H9 (cell line): ENCODE measurements around the gene PCDHGA8. TPM values are rescaled to one million over a fixed set of nuclear protein-coding genes. Genes with fewer than 3 reads are reported as not detected.

Experiments
- DNase-seq: peaks from one replicate; pipeline ENCODE4 v3.0.0-alpha.2; 2017
- H2AFZ ChIP-seq: one replicate; pipeline ENCODE4 v1.6.1; 2013; ENCODE audit warnings: mild to moderate bottlenecking, low read length, control low read depth, moderate library complexity
- H2AK5ac ChIP-seq: 2 replicates; pipeline ENCODE4 v1.6.1; 2013; ENCODE audit warnings: low read length, control low read depth, mixed read lengths; ENCODE audit not compliant: insufficient read length
- H2BK120ac ChIP-seq: one replicate; pipeline ENCODE4 v1.6.1; 2013; ENCODE audit warnings: low read depth, mild to moderate bottlenecking, low read length, control low read depth, inconsistent platforms; ENCODE audit not compliant: poor library complexity, severe bottlenecking
- H2BK12ac ChIP-seq: 2 replicates; pipeline ENCODE4 v1.6.1; 2013; ENCODE audit warnings: low read length, control low read depth, mixed read lengths, low read depth; ENCODE audit not compliant: insufficient read length
- H2BK15ac ChIP-seq: 2 replicates; pipeline ENCODE4 v1.6.1; 2013; ENCODE audit warnings: low read depth, low read length, control low read depth
- H2BK20ac ChIP-seq: one replicate; pipeline ENCODE4 v1.6.1; 2013; ENCODE audit warnings: low read depth, mild to moderate bottlenecking, low read length, control low read depth, inconsistent platforms; ENCODE audit not compliant: poor library complexity, severe bottlenecking
- H2BK5ac ChIP-seq: 2 replicates; pipeline ENCODE4 v1.6.1; 2013; ENCODE audit warnings: low read length, control low read depth, mixed read lengths; ENCODE audit not compliant: insufficient read length
- H3K14ac ChIP-seq: 2 replicates; pipeline ENCODE4 v1.6.1; 2013; ENCODE audit warnings: low read length, control low read depth; ENCODE audit not compliant: insufficient read depth
- H3K18ac ChIP-seq: 2 replicates; pipeline ENCODE4 v1.6.1; 2013; ENCODE audit warnings: low read depth, mild to moderate bottlenecking, mixed read lengths, low read length, control low read depth; ENCODE audit not compliant: insufficient read length
- H3K23ac ChIP-seq: 2 replicates; pipeline ENCODE4 v1.6.1; 2013; ENCODE audit warnings: low read length, control low read depth, mixed read lengths, low read depth; ENCODE audit not compliant: insufficient read length
- H3K23me2 ChIP-seq: 2 replicates; pipeline ENCODE4 v1.6.1; 2013; ENCODE audit warnings: low read depth, mild to moderate bottlenecking, mixed read lengths, low read length, control low read depth; ENCODE audit not compliant: insufficient read length, poor library complexity, severe bottlenecking
- H3K27ac ChIP-seq: 2 replicates; pipeline ENCODE4 v1.5.1; 2013; ENCODE audit warnings: low read length, control low read depth, mixed read lengths, low read depth; ENCODE audit not compliant: insufficient read length
- H3K27me3 ChIP-seq: 2 replicates; pipeline ENCODE4 v1.6.1; 2013; ENCODE audit warnings: low read length, control low read depth, inconsistent platforms; ENCODE audit not compliant: insufficient read depth
- H3K4ac ChIP-seq: 2 replicates; pipeline ENCODE4 v1.6.1; 2013; ENCODE audit warnings: low read depth, mild to moderate bottlenecking, control low read depth, inconsistent platforms, low read length, moderate library complexity
- H3K4me1 ChIP-seq: 2 replicates; pipeline ENCODE4 v1.6.1; 2013; ENCODE audit warnings: low read length, control low read depth, inconsistent platforms; ENCODE audit not compliant: insufficient read depth
- H3K4me2 ChIP-seq: 2 replicates; pipeline ENCODE4 v1.6.1; 2013; ENCODE audit warnings: low read length, control low read depth, mixed read lengths; ENCODE audit not compliant: insufficient read length, insufficient read depth
- H3K56ac ChIP-seq: 2 replicates; pipeline ENCODE4 v1.6.1; 2013; ENCODE audit warnings: low read depth, mild to moderate bottlenecking, mixed read lengths, low read length, control low read depth; ENCODE audit not compliant: insufficient read length
- H3K79me1 ChIP-seq: 2 replicates; pipeline ENCODE4 v1.6.1; 2013; ENCODE audit warnings: low read depth, mild to moderate bottlenecking, moderate library complexity, low read length, control low read depth, inconsistent platforms; ENCODE audit not compliant: insufficient read depth, poor library complexity, severe bottlenecking
- H3K79me2 ChIP-seq: 2 replicates; pipeline ENCODE4 v1.6.1; 2013; ENCODE audit warnings: low read length, control low read depth, inconsistent platforms; ENCODE audit not compliant: insufficient read depth
- H3K9ac ChIP-seq: 2 replicates; pipeline ENCODE4 v1.6.1; 2013; ENCODE audit warnings: low read length, control low read depth, mixed read lengths; ENCODE audit not compliant: insufficient read length; ENCODE audit errors: extremely low read depth
- H3K9me3 ChIP-seq: one replicate; pipeline ENCODE4 v1.6.1; 2013; ENCODE audit warnings: low read depth, low read length, inconsistent platforms; ENCODE audit not compliant: control insufficient read depth
- H3T11ph ChIP-seq: one replicate; pipeline ENCODE4 v1.6.1; 2013; ENCODE audit warnings: mild to moderate bottlenecking, low read length, control low read depth, inconsistent platforms
- H4K20me1 ChIP-seq: one replicate; pipeline ENCODE4 v1.6.1; 2013; ENCODE audit not compliant: control insufficient read depth, insufficient read length, insufficient read depth
- H4K5ac ChIP-seq: 2 replicates; pipeline ENCODE4 v1.6.1; 2013; ENCODE audit warnings: low read depth, mild to moderate bottlenecking, mixed read lengths, low read length, control low read depth; ENCODE audit not compliant: insufficient read length
- H4K8ac ChIP-seq: replicated peaks from 2 replicates; pipeline ENCODE4 v1.6.1; 2013; ENCODE audit warnings: low read length, control low read depth, mixed read lengths, low read depth; ENCODE audit not compliant: insufficient read length
- H4K91ac ChIP-seq: 2 replicates; pipeline ENCODE4 v1.6.1; 2013; ENCODE audit warnings: low read depth, mild to moderate bottlenecking, moderate library complexity, mixed read lengths, low read length, control low read depth; ENCODE audit not compliant: insufficient read length
- H3K27ac Mint-ChIP-seq, 3 experiments: 2 replicates in 2 of 3; 3 replicates in 1 of 3; pipeline ENCODE4 v1.8.0; 2020 to 2021; ENCODE audit warnings: mixed read lengths in 3 of 3, mild to moderate bottlenecking in 1 of 3, moderate library complexity in 1 of 3
- H3K27me3 Mint-ChIP-seq: 2 replicates; pipeline ENCODE4 v1.8.0; 2021; ENCODE audit warnings: low read depth, mild to moderate bottlenecking, moderate library complexity, mixed read lengths
- H3K36me3 Mint-ChIP-seq, 3 experiments: 2 replicates in 2 of 3; 3 replicates in 1 of 3; pipeline ENCODE4 v1.8.0; 2020 to 2021; ENCODE audit warnings: low read depth in 3 of 3, mixed read lengths in 3 of 3; ENCODE audit not compliant: insufficient read depth in 1 of 3
- H3K4me1 Mint-ChIP-seq, 2 experiments: 2 replicates each; pipeline ENCODE4 v1.8.0; 2020; ENCODE audit warnings: mixed read lengths in 2 of 2
- H3K4me3 Mint-ChIP-seq, 2 experiments: 2 replicates in 1 of 2; 3 replicates in 1 of 2; pipeline ENCODE4 v1.8.0; 2020 to 2021; ENCODE audit warnings: mild to moderate bottlenecking in 2 of 2, mixed read lengths in 2 of 2, moderate library complexity in 1 of 2
- H3K9me3 Mint-ChIP-seq, 2 experiments: 2 replicates in 1 of 2; 3 replicates in 1 of 2; pipeline ENCODE4 v1.8.0; 2020; ENCODE audit warnings: mild to moderate bottlenecking in 2 of 2, mixed read lengths in 2 of 2, moderate library complexity in 1 of 2
- WGBS: extraction: QIAGEN DNeasy Blood & Tissue Kit; methylation state at CpG from one replicate; pipeline ENCODE4 v1.1.7; 2013; ENCODE audit warnings: missing lambda C conversion rate, low lambda C conversion rate, mixed read lengths; ENCODE audit not compliant: insufficient read length; ENCODE audit errors: extremely low coverage; 5-methylcytosine and 5-hydroxymethylcytosine counted together
- total RNA-seq: library from RNA; stranded (reverse); gene quantifications from 2 replicates; pipeline ENCODE4 v1.2.1, GENCODE V29; 2021
- TF ChIP-seq, protein P1 (sequence below): fragments of 200-600 bp; sonication (generic); conservative IDR thresholded peaks from 3 replicates; pipeline ENCODE4 v1.8.0; 2021; ENCODE audit warnings: antibody characterized with exemption, mild to moderate bottlenecking

The PCDHGA8 gene
- total RNA-seq, 1 experiment from 2014 or later, result 0.90 TPM

DNA sequence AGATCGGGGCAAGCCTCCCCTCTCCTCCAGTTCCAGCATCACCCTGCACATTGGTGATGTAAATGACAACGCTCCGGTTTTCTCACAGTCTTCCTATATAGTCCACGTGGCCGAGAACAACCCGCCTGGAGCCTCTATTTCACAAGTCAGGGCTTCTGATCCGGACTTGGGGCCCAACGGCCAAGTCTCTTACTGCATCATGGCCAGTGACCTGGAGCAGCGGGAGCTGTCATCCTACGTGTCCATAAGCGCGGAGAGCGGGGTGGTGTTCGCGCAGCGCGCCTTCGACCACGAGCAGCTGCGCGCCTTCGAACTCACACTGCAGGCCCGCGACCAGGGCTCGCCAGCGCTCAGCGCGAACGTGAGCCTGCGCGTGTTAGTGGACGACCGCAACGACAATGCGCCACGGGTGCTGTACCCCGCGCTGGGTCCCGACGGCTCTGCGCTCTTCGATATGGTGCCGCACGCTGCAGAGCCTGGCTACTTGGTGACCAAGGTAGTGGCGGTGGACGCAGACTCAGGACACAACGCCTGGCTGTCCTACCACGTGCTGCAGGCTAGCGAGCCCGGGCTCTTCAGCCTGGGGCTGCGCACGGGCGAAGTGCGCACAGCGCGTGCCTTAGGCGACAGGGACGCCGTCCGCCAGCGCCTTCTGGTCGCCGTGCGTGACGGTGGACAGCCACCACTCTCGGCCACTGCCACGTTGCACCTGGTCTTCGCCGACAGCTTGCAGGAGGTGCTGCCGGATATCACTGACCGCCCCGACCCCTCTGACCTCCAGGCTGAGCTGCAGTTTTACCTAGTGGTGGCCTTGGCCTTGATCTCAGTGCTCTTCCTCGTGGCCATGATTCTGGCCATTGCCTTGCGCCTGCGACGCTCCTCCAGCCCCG, 3.0 kb upstream of the PCDHGA8 start:
- Histone ChIP-seq H2BK120ac (no peak overlapping the region), H4K20me1 (no peaks in the 10 kb centered on the region), H3K23me2 (no peaks in the 10 kb centered on the region), H4K91ac (no peak overlapping the region), H4K8ac (no peak overlapping the region), H3K79me1 (no peaks in the 10 kb centered on the region), H3K27ac (no peak overlapping the region), H3K27me3 (no peaks in the 10 kb centered on the region), H3K9me3 (peaks cover 44% of the 10 kb centered on the region), H3K56ac (no peak overlapping the region), H3K4ac (no peak overlapping the region), H3K4me2 (no peak overlapping the region), H2BK20ac (no peak overlapping the region), H3K18ac (no peak overlapping the region), H3K14ac (no peak overlapping the region), H2AK5ac (no peak overlapping the region), H2BK12ac (no peak overlapping the region), H3T11ph (no peak overlapping the region), H2BK15ac (no peak overlapping the region), H3K9ac (no peak overlapping the region), H2AFZ (no peak overlapping the region), H2BK5ac (no peak overlapping the region), H3K79me2 (no peaks in the 10 kb centered on the region), H3K4me1 (0 out of 2 replicates have a peak, but pooled peaks cover 2% of the 10 kb centered on the region), H3K23ac (no peak overlapping the region), H4K5ac (no peak overlapping the region)
- Mint-ChIP-seq H3K4me1 (no peaks in the 10 kb centered on the region), H3K36me3 (peaks cover 28 to 62% (median 45%) of the 10 kb centered on the region in 3 experiments), H3K4me3 (no peak overlapping the region), H3K27ac (no peak overlapping the region), H3K27me3 (peaks cover 13% of the 10 kb centered on the region), H3K9me3 (peaks cover 68 to 74% of the 10 kb centered on the region in 2 experiments)
- no peak for DNase-seq
- TF ChIP-seq, protein P1, sequence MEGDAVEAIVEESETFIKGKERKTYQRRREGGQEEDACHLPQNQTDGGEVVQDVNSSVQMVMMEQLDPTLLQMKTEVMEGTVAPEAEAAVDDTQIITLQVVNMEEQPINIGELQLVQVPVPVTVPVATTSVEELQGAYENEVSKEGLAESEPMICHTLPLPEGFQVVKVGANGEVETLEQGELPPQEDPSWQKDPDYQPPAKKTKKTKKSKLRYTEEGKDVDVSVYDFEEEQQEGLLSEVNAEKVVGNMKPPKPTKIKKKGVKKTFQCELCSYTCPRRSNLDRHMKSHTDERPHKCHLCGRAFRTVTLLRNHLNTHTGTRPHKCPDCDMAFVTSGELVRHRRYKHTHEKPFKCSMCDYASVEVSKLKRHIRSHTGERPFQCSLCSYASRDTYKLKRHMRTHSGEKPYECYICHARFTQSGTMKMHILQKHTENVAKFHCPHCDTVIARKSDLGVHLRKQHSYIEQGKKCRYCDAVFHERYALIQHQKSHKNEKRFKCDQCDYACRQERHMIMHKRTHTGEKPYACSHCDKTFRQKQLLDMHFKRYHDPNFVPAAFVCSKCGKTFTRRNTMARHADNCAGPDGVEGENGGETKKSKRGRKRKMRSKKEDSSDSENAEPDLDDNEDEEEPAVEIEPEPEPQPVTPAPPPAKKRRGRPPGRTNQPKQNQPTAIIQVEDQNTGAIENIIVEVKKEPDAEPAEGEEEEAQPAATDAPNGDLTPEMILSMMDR, result no peak
- WGBS, result no CpG with 5 or more reads among the region's 77 CpGs
